Right lobe of liver (tissue), 6 donors: ENCODE data around the gene GPR180. TPM values are rescaled to one million over a fixed set of nuclear protein-coding genes. Genes with fewer than 3 reads are reported as not detected.

Experiments used
- ATAC-seq, 4 donors: fragments of 200-7000 bp; cut with Tn5 transposase; one replicate each; pipeline ENCODE4 v1.9.1; 2020; ENCODE audit warnings: mild to moderate bottlenecking in 4 of 4, moderate library complexity in 4 of 4
- DNase-seq, 3 donors: peaks; one replicate each; pipeline ENCODE4 v3.0.0-alpha.2; 2020
- H3K27ac ChIP-seq, 3 donors: fragments of 200-600 bp; one replicate each; pipeline ENCODE4 v1.8.0; 2022
- H3K27me3 ChIP-seq, 2 donors: fragments of 200-600 bp; one replicate each; pipeline ENCODE4 v1.8.0; 2022
- H3K36me3 ChIP-seq, 4 donors: fragments of 200-600 bp; sonication (generic) in 1 of 4; one replicate each; pipeline versions ENCODE4 v1.5.1 to v1.8.0; 2017 to 2022; ENCODE audit warnings: control low read depth in 1 of 4
- H3K4me1 ChIP-seq, 4 donors: fragments of 200-600 bp; sonication (generic) in 1 of 4; one replicate each; pipeline versions ENCODE4 v1.5.1 to v1.8.0; 2017 to 2022; ENCODE audit warnings: control low read depth in 1 of 4
- H3K4me3 ChIP-seq, 3 donors: fragments of 200-600 bp; one replicate each; pipeline ENCODE4 v1.8.0; 2022
- H3K9me3 ChIP-seq, 4 donors: fragments of 200-600 bp; sonication (generic) in 1 of 4; one replicate each; pipeline versions ENCODE4 v1.5.1 to v1.8.0; 2017 to 2022; ENCODE audit warnings: control low read depth in 1 of 4
- POLR2A ChIP-seq: fragments of 450-650 bp; IDR thresholded peaks from one replicate; pipeline ENCODE4 v1.6.1; 2017; ENCODE audit warnings: antibody characterized with exemption, mild to moderate bottlenecking
- WGBS: methylation state at CpG from one replicate; pipeline ENCODE4 v1.1.6; 2018; ENCODE audit warnings: low coverage, low lambda C conversion rate; ENCODE audit not compliant: insufficient coverage; ENCODE audit errors: missing lambda C conversion rate; 5-methylcytosine and 5-hydroxymethylcytosine counted together
- intact Hi-C, 2 donors: fragments of 100-400 bp; cut with DNase I; formaldehyde crosslinking; loops; one replicate each; pipeline versions ENCODE4 v1.11.2 to v1.14.1; 2022
- total RNA-seq, 6 experiments: library from RNA; depleted of rRNA in 2 of 6; stranded (reverse); fragments of >200 nt in 2 of 6; fragmentation: NEBNext Ultra II Directional in 3 of 6; extraction: Animal tissue kit (Norgen Biotek cat#: 25700) in 3 of 6; gene quantifications; one replicate each; pipeline versions ENCODE4 v1.1.0 to v1.2.4, GENCODE V29; 2016 to 2023
- TF ChIP-seq, protein P1 (sequence below), 4 donors: fragments of 200-600 bp in 3 of 4; fragments of 450-650 bp in 1 of 4; IDR thresholded peaks; one replicate each; pipeline versions ENCODE4 v1.5.1 to v1.8.0; 2016 to 2022; ENCODE audit warnings: antibody characterized with exemption in 4 of 4, mild to moderate bottlenecking in 2 of 4
- donor health status: DM: no; HTN: yes; CAD: no.
- donor health status: DM: no; HTN: no; CAD: no.
- donor health status: DM: no; HTN: no; CAD: no.
- donor health status: DM: no; HTN: yes; CAD: no.
- donor health status: DM: no; HTN: yes; CAD: no.

Gene GPR180
- total RNA-seq, 6 experiments from 2014 or later: 4.1 to 7.9 (median 5.0) TPM

DNA sequence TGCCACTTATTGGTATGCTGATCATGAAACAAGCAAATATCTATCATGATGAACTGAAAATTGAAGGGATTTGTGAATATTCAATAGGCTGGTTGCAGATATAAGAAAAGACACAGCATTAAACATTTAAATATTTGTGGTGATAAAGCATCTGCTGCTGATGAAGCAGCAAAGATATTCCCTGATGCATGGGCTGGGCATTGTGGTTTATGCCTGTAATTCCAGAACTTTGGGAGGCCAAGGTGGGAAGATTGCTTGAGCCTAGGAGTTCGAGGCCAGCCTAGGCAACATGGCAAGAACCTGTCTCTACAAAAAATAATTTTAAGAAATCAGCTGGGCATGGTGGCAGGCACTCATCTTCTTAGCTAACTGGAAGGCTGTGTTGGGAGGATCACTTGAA, 54.5 kb downstream of the GPR180 start:
- Histone ChIP-seq H3K4me3 (no peak overlapping the region), H3K4me1 (no peaks in the 10 kb centered on the region), H3K27ac (no peak overlapping the region), H3K36me3 (no peaks in the 10 kb centered on the region), H3K27me3 (no peaks in the 10 kb centered on the region), H3K9me3 (no peaks in the 10 kb centered on the region)
- WGBS: 89% methylated on average over 1 of the region's 1 CpG
- DNase-seq (no peak), ATAC-seq (no peak)
- intact Hi-C loops: no loop called here
- TF ChIP-seq, protein P1, sequence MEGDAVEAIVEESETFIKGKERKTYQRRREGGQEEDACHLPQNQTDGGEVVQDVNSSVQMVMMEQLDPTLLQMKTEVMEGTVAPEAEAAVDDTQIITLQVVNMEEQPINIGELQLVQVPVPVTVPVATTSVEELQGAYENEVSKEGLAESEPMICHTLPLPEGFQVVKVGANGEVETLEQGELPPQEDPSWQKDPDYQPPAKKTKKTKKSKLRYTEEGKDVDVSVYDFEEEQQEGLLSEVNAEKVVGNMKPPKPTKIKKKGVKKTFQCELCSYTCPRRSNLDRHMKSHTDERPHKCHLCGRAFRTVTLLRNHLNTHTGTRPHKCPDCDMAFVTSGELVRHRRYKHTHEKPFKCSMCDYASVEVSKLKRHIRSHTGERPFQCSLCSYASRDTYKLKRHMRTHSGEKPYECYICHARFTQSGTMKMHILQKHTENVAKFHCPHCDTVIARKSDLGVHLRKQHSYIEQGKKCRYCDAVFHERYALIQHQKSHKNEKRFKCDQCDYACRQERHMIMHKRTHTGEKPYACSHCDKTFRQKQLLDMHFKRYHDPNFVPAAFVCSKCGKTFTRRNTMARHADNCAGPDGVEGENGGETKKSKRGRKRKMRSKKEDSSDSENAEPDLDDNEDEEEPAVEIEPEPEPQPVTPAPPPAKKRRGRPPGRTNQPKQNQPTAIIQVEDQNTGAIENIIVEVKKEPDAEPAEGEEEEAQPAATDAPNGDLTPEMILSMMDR (IDR thresholded peaks at IDR 0.05): no peak

DNA sequence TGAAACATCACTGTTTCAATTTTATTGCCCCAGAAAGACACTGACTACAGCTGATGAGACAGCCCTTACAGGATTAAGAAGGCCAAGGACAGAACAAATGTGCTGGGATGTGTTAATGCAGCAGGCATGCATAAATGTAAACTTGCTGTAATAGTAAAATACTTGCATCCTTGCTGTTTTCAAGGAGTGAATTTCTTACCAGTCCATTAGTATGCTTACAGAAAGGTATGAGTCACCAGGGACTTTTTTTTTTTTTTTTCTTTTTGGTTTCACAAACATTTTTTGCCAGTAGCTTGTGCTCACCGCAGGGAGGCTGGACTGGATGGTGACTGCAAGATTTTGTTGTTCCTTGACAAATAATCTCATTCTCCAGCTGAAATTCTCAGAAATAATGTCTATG, 55.1 kb downstream of the GPR180 start:
- no peaks in the 10 kb centered on the region for H3K4me1 ChIP-seq
- TF ChIP-seq, protein P1 (IDR thresholded peaks at IDR 0.05): no peak
- no peak for TF ChIP-seq POLR2A
- H3K27ac ChIP-seq: no peak overlapping the region
- H3K9me3 ChIP-seq: no peaks in the 10 kb centered on the region
- DNase-seq (no peak), ATAC-seq (no peak)
- H3K36me3 ChIP-seq: no peaks in the 10 kb centered on the region
- intact Hi-C loops: no loop called here
- no peak overlapping the region for H3K4me3 ChIP-seq
- WGBS: no CpG with 5 or more reads among the region's 1 CpG
- H3K27me3 ChIP-seq: no peaks in the 10 kb centered on the region

DNA sequence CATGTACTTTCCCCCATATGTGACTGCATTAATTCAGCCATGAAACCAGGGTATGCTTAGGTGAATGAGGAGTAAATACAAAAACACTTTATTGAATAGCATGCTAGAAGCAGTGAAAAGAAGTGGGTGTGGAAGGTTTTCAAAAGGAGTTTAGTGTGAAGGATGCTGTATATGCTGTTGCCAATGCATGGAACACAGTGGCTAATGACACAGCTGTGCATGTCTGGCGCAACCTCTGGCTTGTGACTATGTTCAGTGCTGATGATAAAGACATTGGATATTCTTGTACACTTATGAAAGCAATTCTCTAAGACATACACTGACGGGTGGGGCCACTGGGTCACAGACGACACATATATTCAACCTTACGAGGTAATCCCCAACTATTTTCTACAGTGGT, 55.5 kb downstream of the GPR180 start:
- H3K4me3 ChIP-seq: no peak overlapping the region
- no peak overlapping the region for H3K27ac ChIP-seq
- no peaks in the 10 kb centered on the region for H3K36me3 ChIP-seq
- no peaks in the 10 kb centered on the region for H3K27me3 ChIP-seq
- DNase-seq (no peak), ATAC-seq (no peak)
- 93% methylated on average over 3 of the region's 4 CpGs for WGBS
- no peaks in the 10 kb centered on the region for H3K9me3 ChIP-seq
- H3K4me1 ChIP-seq: no peaks in the 10 kb centered on the region
- TF ChIP-seq, protein P1 (IDR thresholded peaks at IDR 0.05): no peak
- TF ChIP-seq POLR2A: no peak
- intact Hi-C loops: no loop called here

DNA sequence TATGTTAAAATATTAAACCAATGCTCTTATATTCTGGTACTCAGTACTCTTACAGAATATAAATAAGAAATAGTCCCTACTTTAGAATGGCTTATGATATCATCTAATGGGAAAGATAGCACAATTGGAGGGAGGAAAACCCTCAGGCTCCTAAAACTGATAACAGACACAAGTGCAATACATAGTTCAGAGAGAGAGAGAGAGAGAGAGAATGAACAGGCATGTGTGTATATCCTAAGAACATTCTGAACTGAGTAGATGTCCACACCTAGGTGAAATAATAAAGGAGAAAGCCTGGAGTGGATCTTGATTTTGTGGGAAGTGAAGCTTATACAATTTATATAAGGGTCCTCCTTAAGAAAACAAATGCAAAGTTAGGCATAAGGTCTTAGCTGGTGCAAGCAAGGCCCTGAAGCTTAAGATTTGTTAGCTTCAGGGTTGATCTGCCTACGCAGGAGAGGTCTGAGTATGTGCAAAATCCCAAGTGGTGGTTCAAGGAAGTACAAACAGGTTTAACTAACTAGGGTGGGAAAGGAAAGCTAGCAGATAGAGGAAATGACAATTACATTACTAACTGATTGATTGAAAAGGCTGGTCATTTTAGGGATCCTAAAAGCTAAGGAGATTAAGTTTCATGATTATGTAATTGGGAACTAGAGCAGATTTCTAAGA, 57.4 kb downstream of the GPR180 start:
- ATAC-seq: no peak
- Histone ChIP-seq H3K4me3 (no peak overlapping the region), H3K36me3 (no peaks in the 10 kb centered on the region), H3K27ac (no peak overlapping the region), H3K4me1 (no peaks in the 10 kb centered on the region), H3K9me3 (no peaks in the 10 kb centered on the region), H3K27me3 (no peaks in the 10 kb centered on the region)
- WGBS: 89% methylated on average over 1 of the region's 1 CpG
- intact Hi-C loops: no loop called here
- no peak for TF ChIP-seq POLR2A
- TF ChIP-seq, protein P1 (IDR thresholded peaks at IDR 0.05): no peak
- DNase-seq: no peak

DNA sequence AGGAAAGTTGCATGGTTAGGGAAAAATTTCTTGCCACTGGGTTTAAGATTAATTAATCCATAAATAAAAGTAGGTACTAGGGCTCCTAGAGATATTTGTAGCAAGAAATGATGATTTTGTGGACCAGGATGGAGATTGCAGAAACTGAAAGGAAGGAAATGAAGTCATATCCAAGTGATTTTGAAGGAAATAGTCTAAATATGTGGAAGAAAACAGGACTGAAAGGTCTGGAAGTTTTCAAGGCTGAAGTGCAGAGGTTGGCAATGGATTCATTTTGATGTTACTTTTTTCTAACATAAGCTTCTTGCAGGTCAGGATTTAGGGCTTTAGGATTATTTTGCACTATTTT, 57.9 kb downstream of the GPR180 start:
- Histone ChIP-seq H3K36me3 (no peaks in the 10 kb centered on the region), H3K27me3 (no peaks in the 10 kb centered on the region), H3K4me1 (no peaks in the 10 kb centered on the region), H3K27ac (no peak overlapping the region), H3K9me3 (no peaks in the 10 kb centered on the region), H3K4me3 (no peak overlapping the region)
- TF ChIP-seq, protein P1 (IDR thresholded peaks at IDR 0.05): no peak
- no peak for TF ChIP-seq POLR2A
- intact Hi-C loops: no loop called here
- ATAC-seq (no peak), DNase-seq (no peak)
